BLaER1 (cell line): Measurements from ENCODE around the gene SCGB1A1.
A peak's percentile ranks its signal among the peaks of the same experiment; 100 is the strongest.

Experiments
- H3K27ac ChIP-seq: shearing (Covaris generic); formaldehyde crosslinking; 2 replicates; pipeline ENCODE4 v1.8.1; 2022
- H3K27me3 ChIP-seq: shearing (Covaris generic); formaldehyde crosslinking; 2 replicates; pipeline ENCODE4 v1.8.1; 2022
- H3K36me3 ChIP-seq: shearing (Covaris generic); formaldehyde crosslinking; 2 replicates; pipeline ENCODE4 v1.8.1; 2022
- H3K4me1 ChIP-seq: shearing (Covaris generic); formaldehyde crosslinking; 2 replicates; pipeline ENCODE4 v1.8.1; 2022
- H3K4me2 ChIP-seq: shearing (Covaris generic); formaldehyde crosslinking; 2 replicates; pipeline ENCODE4 v1.8.1; 2022
- H3K4me3 ChIP-seq: shearing (Covaris generic); formaldehyde crosslinking; 2 replicates; pipeline ENCODE4 v1.8.1; 2022
- H3K9ac ChIP-seq: shearing (Covaris generic); formaldehyde crosslinking; 2 replicates; pipeline ENCODE4 v1.8.1; 2022
- H3K9me3 ChIP-seq: shearing (Covaris generic); formaldehyde crosslinking; 2 replicates; pipeline ENCODE4 v1.8.1; 2022
- H4K20me1 ChIP-seq: shearing (Covaris generic); formaldehyde crosslinking; 2 replicates; pipeline ENCODE4 v1.8.1; 2022
- Cebpa-rat ChIP-seq: shearing (Covaris generic); IDR thresholded peaks from 2 replicates; pipeline ENCODE4 v1.8.1; 2022

SCGB1A1 gene

GRCh38 chr11:62398011-62398994 lies 20.5 kb upstream of the SCGB1A1 start:
- Histone ChIP-seq H3K4me2 (peak overlapping the region; percentile 69), H3K4me1 (peaks cover 33% of the 10 kb centered on the region), H3K36me3 (no peaks in the 10 kb centered on the region), H3K9me3 (no peaks in the 10 kb centered on the region), H3K4me3 (no peak overlapping the region), H3K27ac (peak overlapping the region; percentile 66; the same call in 1 of the 2 replicates), H4K20me1 (no peaks in the 10 kb centered on the region), H3K9ac (peak overlapping the region; percentile 1; the same call in 1 of the 2 replicates), H3K27me3 (no peaks in the 10 kb centered on the region)
- TF ChIP-seq Cebpa-rat, result no peak

GRCh38 chr11:62399172-62399877 lies 19.5 kb upstream of the SCGB1A1 start:
- Histone ChIP-seq H3K9ac (no peak overlapping the region), H3K36me3 (no peaks in the 10 kb centered on the region), H3K4me1 (peaks cover 33% of the 10 kb centered on the region), H4K20me1 (no peaks in the 10 kb centered on the region), H3K27me3 (no peaks in the 10 kb centered on the region), H3K27ac (0 out of 2 replicates have a peak overlapping the region, but pooled peaks have one; percentile 2), H3K4me3 (no peak overlapping the region), H3K9me3 (no peaks in the 10 kb centered on the region), H3K4me2 (no peak overlapping the region)
- no peak for TF ChIP-seq Cebpa-rat

GRCh38 chr11:62399878-62400266 lies 19.0 kb upstream of the SCGB1A1 start:
- Histone ChIP-seq H3K4me1 (peaks cover 33% of the 10 kb centered on the region), H3K27me3 (no peaks in the 10 kb centered on the region), H3K4me2 (no peak overlapping the region), H4K20me1 (no peaks in the 10 kb centered on the region), H3K9me3 (no peaks in the 10 kb centered on the region), H3K9ac (no peak overlapping the region), H3K4me3 (no peak overlapping the region), H3K36me3 (no peaks in the 10 kb centered on the region), H3K27ac (no peak overlapping the region)
- no peak for TF ChIP-seq Cebpa-rat

GRCh38 chr11:62400281-62400680 lies 18.6 kb upstream of the SCGB1A1 start:
- Histone ChIP-seq H3K9me3 (no peaks in the 10 kb centered on the region), H3K36me3 (no peaks in the 10 kb centered on the region), H3K4me3 (no peak overlapping the region), H4K20me1 (no peaks in the 10 kb centered on the region), H3K4me1 (peaks cover 33% of the 10 kb centered on the region), H3K4me2 (no peak overlapping the region), H3K27me3 (no peaks in the 10 kb centered on the region), H3K9ac (no peak overlapping the region), H3K27ac (no peak overlapping the region)
- TF ChIP-seq Cebpa-rat, result no peak

GRCh38 chr11:62400760-62401159 lies 18.1 kb upstream of the SCGB1A1 start:
- H3K36me3 ChIP-seq, result no peaks in the 10 kb centered on the region
- H3K4me2 ChIP-seq, result no peak overlapping the region
- TF ChIP-seq Cebpa-rat, result no peak
- H3K27ac ChIP-seq, result no peak overlapping the region
- no peak overlapping the region for H3K9ac ChIP-seq
- H3K9me3 ChIP-seq, result no peaks in the 10 kb centered on the region
- no peaks in the 10 kb centered on the region for H4K20me1 ChIP-seq
- H3K27me3 ChIP-seq, result no peaks in the 10 kb centered on the region
- peaks cover 33% of the 10 kb centered on the region for H3K4me1 ChIP-seq
- no peak overlapping the region for H3K4me3 ChIP-seq

GRCh38 chr11:62401356-62401755 lies 17.5 kb upstream of the SCGB1A1 start:
- TF ChIP-seq Cebpa-rat, result no peak
- Histone ChIP-seq H3K27ac (no peak overlapping the region), H3K9me3 (no peaks in the 10 kb centered on the region), H4K20me1 (no peaks in the 10 kb centered on the region), H3K4me2 (no peak overlapping the region), H3K27me3 (no peaks in the 10 kb centered on the region), H3K9ac (no peak overlapping the region), H3K4me1 (peaks cover 33% of the 10 kb centered on the region), H3K4me3 (no peak overlapping the region), H3K36me3 (no peaks in the 10 kb centered on the region)

GRCh38 chr11:62401811-62402210 lies 17.0 kb upstream of the SCGB1A1 start:
- Histone ChIP-seq H3K27me3 (no peaks in the 10 kb centered on the region), H3K4me2 (peak overlapping the region; percentile 24; the same call in 1 of the 2 replicates), H3K9me3 (no peaks in the 10 kb centered on the region), H3K36me3 (no peaks in the 10 kb centered on the region), H3K4me1 (peaks cover 32% of the 10 kb centered on the region), H3K9ac (no peak overlapping the region), H4K20me1 (no peaks in the 10 kb centered on the region), H3K4me3 (no peak overlapping the region), H3K27ac (no peak overlapping the region)
- TF ChIP-seq Cebpa-rat, result no peak

- Histone ChIP-seq H3K9ac (no peak overlapping the region), H3K27me3 (no peaks in the 10 kb centered on the region), H3K4me2 (peak overlapping the region; percentile 24; the same call in 1 of the 2 replicates), H3K27ac (no peak overlapping the region), H3K9me3 (no peaks in the 10 kb centered on the region), H3K4me1 (peaks cover 27% of the 10 kb centered on the region), H3K36me3 (no peaks in the 10 kb centered on the region), H4K20me1 (no peaks in the 10 kb centered on the region), H3K4me3 (no peak overlapping the region)
- no peak for TF ChIP-seq Cebpa-rat
These were observed 16.4 kb upstream of the SCGB1A1 start for GRCh38 chr11:62402226-62402959.

GRCh38 chr11:62402960-62403730 lies 15.7 kb upstream of the SCGB1A1 start:
- Histone ChIP-seq H3K4me3 (no peak overlapping the region), H3K36me3 (no peaks in the 10 kb centered on the region), H3K4me1 (peaks cover 19% of the 10 kb centered on the region), H3K27ac (no peak overlapping the region), H3K9ac (no peak overlapping the region), H4K20me1 (no peaks in the 10 kb centered on the region), H3K4me2 (no peak overlapping the region), H3K27me3 (no peaks in the 10 kb centered on the region), H3K9me3 (no peaks in the 10 kb centered on the region)
- TF ChIP-seq Cebpa-rat, result no peak
